ENCODE results near the gene CACNB1. TPM values are rescaled to one million over a fixed set of nuclear protein-coding genes. Genes with fewer than 3 reads are reported as not detected.

The CACNB1 gene
- polyA plus RNA-seq, 1 donor from 2014 or later, result 18.9 TPM

DNA sequence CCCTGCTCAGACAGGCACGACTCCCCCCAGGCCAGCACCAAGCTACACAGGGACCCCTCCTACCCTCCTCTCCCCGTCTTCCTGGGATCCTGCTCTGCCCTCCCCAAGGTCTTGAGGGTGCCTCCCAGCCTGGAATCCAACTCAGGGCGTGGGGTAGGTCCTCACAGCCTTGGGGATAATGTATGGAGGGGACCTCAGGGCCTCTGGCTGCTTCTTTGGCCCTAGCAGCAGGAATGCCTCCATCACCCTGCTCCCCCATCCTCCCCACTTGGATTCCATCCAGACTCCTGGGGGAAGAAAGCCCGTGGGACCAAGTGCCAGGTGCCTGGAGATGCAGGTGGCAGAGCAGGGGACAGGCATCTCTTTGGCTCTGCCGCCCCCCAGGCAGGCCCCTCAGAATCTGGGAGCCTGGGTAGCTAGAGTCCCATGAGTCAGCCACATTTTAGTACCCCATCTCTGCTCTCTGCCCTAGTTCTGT lies 39.0 kb upstream of the CACNB1 start:
- H3K79me2 ChIP-seq (replicated peaks; ENCODE audit: insufficient read depth, low read length), result no peaks in the 10 kb centered on the region

DNA sequence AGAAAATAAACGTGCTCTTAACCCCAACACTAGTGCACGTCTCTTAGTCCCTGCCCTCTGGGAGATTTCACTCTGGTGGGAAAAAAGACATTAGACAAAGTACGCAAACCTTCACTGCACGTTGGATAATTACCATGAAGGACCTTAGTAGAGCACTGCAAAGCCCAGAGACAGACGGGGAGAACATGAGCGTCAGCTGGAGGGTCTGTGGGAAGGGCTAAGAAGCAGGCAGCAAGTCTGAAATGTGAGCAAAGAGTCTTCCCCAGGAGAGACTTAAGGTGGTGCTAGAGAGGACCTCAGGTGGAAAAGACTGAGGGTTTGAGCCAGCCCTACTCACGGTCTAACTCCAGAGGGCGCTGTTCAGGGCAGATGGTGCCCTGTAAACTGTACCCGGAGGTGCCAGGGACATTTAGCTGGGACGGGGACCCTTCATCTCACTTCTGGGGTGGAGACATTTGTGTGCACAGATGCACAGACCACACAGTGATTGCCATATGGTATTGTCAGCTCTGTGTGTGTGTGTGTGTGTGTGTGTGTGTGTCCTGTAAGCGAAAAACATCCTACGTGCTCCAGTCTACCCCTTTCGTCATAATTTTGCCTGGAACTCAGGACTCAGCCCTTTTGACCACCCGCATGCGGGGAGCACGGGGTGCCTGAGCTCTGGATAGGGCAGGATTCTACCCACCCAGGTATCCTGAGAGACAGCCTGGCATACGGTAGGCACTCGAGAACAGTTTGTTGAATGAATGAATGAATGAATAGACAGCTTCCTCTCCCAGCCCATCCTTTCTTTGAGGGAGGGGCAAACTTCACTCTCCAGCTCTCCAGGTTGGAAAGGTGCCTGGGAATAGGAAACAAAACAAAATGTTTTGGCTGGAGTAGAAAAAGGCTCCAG lies 38.3 kb upstream of the CACNB1 start:
- Histone ChIP-seq H3K4me3 (ENCODE audit: low read length) (no peak overlapping the region), H3K9me2 (ENCODE audit: insufficient read depth, low read length) (no peaks in the 10 kb centered on the region), H2AFZ (ENCODE audit: low read depth, low read length) (no peak overlapping the region), H3F3A (ENCODE audit: insufficient read depth, low read length, poor library complexity, severe bottlenecking) (no peaks in the 10 kb centered on the region), H3K4me2 (ENCODE audit: low read length) (no peak overlapping the region), H3K79me2 (replicated peaks; ENCODE audit: insufficient read depth, low read length) (no peaks in the 10 kb centered on the region), H3K27ac (ENCODE audit: low read length) (no peak overlapping the region), H4K20me1 (ENCODE audit: insufficient read depth) (no peaks in the 10 kb centered on the region), H3K36me3 (ENCODE audit: insufficient read depth, low read length) (no peaks in the 10 kb centered on the region), H3K9ac (ENCODE audit: low read length) (no peak overlapping the region), H3K9me3 (ENCODE audit: low read length) (no peaks in the 10 kb centered on the region), H3K27me3 (ENCODE audit: insufficient read depth, low read depth, low read length) (no peaks in the 10 kb centered on the region)
- TF ChIP-seq, protein P1, sequence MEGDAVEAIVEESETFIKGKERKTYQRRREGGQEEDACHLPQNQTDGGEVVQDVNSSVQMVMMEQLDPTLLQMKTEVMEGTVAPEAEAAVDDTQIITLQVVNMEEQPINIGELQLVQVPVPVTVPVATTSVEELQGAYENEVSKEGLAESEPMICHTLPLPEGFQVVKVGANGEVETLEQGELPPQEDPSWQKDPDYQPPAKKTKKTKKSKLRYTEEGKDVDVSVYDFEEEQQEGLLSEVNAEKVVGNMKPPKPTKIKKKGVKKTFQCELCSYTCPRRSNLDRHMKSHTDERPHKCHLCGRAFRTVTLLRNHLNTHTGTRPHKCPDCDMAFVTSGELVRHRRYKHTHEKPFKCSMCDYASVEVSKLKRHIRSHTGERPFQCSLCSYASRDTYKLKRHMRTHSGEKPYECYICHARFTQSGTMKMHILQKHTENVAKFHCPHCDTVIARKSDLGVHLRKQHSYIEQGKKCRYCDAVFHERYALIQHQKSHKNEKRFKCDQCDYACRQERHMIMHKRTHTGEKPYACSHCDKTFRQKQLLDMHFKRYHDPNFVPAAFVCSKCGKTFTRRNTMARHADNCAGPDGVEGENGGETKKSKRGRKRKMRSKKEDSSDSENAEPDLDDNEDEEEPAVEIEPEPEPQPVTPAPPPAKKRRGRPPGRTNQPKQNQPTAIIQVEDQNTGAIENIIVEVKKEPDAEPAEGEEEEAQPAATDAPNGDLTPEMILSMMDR (IDR thresholded peaks at IDR 0.05; ENCODE audit: poor library complexity, severe bottlenecking), result peak; percentile 79
- TF ChIP-seq RAD21 (conservative IDR thresholded peaks at IDR 0.05) (no peak), SMC3 (conservative IDR thresholded peaks at IDR 0.05; ENCODE audit: poor library complexity) (peak; percentile 23)

More for the DNA sequence above, 39.0 kb upstream of the CACNB1 start:
- Histone ChIP-seq H3K27me3 (ENCODE audit: insufficient read depth, low read depth, low read length) (no peaks in the 10 kb centered on the region), H3K9ac (ENCODE audit: low read length) (no peak overlapping the region), H2AFZ (ENCODE audit: low read depth, low read length) (no peak overlapping the region), H3K36me3 (ENCODE audit: insufficient read depth, low read length) (no peaks in the 10 kb centered on the region), H3K4me3 (ENCODE audit: low read length) (no peak overlapping the region), H3K9me3 (ENCODE audit: low read length) (no peaks in the 10 kb centered on the region), H3K27ac (ENCODE audit: low read length) (no peak overlapping the region), H3K4me2 (ENCODE audit: low read length) (no peak overlapping the region), H3F3A (ENCODE audit: insufficient read depth, low read length, poor library complexity, severe bottlenecking) (no peaks in the 10 kb centered on the region), H3K9me2 (ENCODE audit: insufficient read depth, low read length) (no peaks in the 10 kb centered on the region), H4K20me1 (ENCODE audit: insufficient read depth) (no peaks in the 10 kb centered on the region)
- TF ChIP-seq EZH2 (IDR thresholded peaks at IDR 0.05; ENCODE audit: borderline replicate concordance, insufficient read depth, low read length, poor library complexity, severe bottlenecking), result no peak

DNA sequence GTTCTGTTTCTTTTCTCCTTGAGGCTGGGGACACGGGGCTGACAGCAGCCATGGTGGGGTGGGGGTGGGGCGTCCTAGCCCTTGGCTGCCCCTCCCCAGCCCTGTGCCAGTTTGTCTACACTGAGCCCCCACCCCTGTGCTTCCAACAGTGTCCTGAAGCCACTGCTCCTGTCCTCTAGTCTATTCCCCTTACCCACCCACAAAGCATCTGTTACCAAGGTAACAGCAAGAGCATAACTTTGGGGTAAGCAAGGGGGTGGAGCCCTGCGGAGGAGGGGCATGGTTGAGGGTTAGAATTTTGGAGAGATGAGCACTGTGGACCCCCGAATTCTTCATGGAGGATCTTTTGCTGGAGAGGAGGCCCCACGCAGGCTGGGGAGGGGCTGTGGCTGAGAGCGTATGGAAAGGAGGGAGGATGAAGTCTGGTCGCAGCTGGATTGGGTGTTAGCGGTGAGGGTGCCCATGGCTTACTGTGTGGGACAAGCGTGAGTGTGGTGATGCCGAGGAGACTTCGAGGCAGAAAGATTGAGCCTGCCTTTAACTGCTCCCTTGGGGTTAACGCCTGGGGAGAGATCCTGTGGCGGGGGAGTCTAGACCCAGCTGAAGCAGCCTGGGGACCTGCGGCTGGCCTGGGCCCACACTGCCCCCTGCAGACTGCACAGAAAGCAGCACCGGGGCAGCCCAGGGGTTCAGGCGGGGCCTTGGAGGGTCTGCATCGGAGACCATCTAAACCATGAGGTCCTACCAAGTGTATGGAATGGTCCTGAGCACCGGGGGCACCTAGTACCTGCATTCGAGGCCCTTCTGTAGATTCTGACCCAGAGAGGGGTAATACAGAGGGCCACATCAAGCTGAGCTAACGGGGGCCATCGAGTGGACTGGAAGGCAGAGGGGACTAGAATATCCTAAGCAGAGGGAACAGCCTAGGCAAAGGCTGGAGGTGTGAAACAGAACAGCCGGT lies 34.4 kb upstream of the CACNB1 start:
- H3K4me3 ChIP-seq (ENCODE audit: low read length), result peak overlapping the region; percentile 7
- H3K9me2 ChIP-seq (ENCODE audit: insufficient read depth, low read length), result no peaks in the 10 kb centered on the region
- no peak for TF ChIP-seq POLR2AphosphoS5 (IDR thresholded peaks at IDR 0.05)
- TF ChIP-seq RAD21 (conservative IDR thresholded peaks at IDR 0.05), result no peak
- peak; percentile 8 for TF ChIP-seq EP300 (conservative IDR thresholded peaks at IDR 0.05; ENCODE audit: poor library complexity, severe bottlenecking)
- TF ChIP-seq MXI1 (conservative IDR thresholded peaks at IDR 0.05; ENCODE audit: poor library complexity, severe bottlenecking), result no peak
- TF ChIP-seq, protein P2, sequence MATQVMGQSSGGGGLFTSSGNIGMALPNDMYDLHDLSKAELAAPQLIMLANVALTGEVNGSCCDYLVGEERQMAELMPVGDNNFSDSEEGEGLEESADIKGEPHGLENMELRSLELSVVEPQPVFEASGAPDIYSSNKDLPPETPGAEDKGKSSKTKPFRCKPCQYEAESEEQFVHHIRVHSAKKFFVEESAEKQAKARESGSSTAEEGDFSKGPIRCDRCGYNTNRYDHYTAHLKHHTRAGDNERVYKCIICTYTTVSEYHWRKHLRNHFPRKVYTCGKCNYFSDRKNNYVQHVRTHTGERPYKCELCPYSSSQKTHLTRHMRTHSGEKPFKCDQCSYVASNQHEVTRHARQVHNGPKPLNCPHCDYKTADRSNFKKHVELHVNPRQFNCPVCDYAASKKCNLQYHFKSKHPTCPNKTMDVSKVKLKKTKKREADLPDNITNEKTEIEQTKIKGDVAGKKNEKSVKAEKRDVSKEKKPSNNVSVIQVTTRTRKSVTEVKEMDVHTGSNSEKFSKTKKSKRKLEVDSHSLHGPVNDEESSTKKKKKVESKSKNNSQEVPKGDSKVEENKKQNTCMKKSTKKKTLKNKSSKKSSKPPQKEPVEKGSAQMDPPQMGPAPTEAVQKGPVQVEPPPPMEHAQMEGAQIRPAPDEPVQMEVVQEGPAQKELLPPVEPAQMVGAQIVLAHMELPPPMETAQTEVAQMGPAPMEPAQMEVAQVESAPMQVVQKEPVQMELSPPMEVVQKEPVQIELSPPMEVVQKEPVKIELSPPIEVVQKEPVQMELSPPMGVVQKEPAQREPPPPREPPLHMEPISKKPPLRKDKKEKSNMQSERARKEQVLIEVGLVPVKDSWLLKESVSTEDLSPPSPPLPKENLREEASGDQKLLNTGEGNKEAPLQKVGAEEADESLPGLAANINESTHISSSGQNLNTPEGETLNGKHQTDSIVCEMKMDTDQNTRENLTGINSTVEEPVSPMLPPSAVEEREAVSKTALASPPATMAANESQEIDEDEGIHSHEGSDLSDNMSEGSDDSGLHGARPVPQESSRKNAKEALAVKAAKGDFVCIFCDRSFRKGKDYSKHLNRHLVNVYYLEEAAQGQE (IDR thresholded peaks at IDR 0.05; ENCODE audit: borderline replicate concordance), result no peak
- H3K36me3 ChIP-seq (ENCODE audit: insufficient read depth, low read length), result no peaks in the 10 kb centered on the region
- no peaks in the 10 kb centered on the region for H4K20me1 ChIP-seq (ENCODE audit: insufficient read depth)
- H3K79me2 ChIP-seq (replicated peaks; ENCODE audit: insufficient read depth, low read length), result no peaks in the 10 kb centered on the region
- H3K27me3 ChIP-seq (ENCODE audit: insufficient read depth, low read depth, low read length), result no peaks in the 10 kb centered on the region
- H2AFZ ChIP-seq (ENCODE audit: low read depth, low read length), result no peak overlapping the region
- no peaks in the 10 kb centered on the region for H3K9me3 ChIP-seq (ENCODE audit: low read length)
- no peak overlapping the region for H3K9ac ChIP-seq (ENCODE audit: low read length)
- H3K4me2 ChIP-seq (ENCODE audit: low read length), result no peak overlapping the region
- H3F3A ChIP-seq (ENCODE audit: insufficient read depth, low read length, poor library complexity, severe bottlenecking), result no peaks in the 10 kb centered on the region
- no peak overlapping the region for H3K27ac ChIP-seq (ENCODE audit: low read length)
